Measurements from ENCODE around the gene ELMOD3.
"Not testable (repeated sequence)": the region's sequence is repeated elsewhere in the genome, so short reads cannot be mapped to it uniquely, and the experiment has no call there.

ELMOD3 gene

DNA sequence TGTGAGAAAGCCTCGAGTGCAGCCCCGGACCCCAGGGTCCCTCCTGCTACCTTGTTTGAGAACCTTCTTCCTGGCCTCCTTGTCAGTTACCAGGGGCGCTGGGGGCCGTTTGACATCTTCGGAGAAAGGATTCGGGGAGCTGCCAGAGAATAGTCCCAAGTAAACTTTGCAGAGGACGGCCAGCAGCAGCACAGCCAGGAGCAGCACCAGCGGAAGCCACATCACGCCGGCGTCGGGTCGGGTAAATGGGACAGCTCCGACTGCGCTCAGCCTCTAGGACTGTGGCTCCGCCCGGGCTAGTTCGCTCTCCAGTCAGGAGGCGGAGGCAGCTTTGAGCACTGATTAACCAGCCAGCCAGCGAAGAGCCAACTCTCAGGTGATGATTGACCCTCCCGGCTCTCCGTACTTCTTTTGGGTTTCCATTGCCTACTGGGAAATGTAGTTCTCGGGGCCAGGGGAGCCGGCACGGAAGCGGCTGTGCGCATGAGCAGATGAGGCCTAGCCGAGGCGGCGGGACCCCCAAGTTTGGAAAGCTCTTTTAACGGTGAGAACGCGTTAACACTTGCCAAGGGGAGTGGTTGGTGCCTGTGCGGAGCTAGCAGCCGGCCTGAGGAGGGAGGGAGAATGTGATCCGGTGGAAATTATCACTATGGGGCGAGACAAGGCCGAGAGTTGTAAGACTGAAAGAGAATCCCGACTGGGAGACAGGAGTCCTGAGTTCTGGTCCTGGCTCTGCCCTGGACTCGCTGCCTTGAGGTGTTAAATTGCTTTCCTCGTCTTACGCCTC, at the start of gene ELMOD3, which contains the start of gene RETSAT:
ELMOD3 (plus strand) TSS at position 484 of the 787 bp plus-strand sequence. CDS start 2,430 bp downstream, outside the sequence.
RETSAT (minus strand) TSS at position 243 of the 787 bp plus-strand sequence; CDS start at position 222, 21 bp downstream.
- peak; percentile 90 for DNase-seq

- DNase-seq = no peak
Measured at GRCh38 chr2:85307527-85307897, 47.1 kb upstream of the ELMOD3 start.

DNA sequence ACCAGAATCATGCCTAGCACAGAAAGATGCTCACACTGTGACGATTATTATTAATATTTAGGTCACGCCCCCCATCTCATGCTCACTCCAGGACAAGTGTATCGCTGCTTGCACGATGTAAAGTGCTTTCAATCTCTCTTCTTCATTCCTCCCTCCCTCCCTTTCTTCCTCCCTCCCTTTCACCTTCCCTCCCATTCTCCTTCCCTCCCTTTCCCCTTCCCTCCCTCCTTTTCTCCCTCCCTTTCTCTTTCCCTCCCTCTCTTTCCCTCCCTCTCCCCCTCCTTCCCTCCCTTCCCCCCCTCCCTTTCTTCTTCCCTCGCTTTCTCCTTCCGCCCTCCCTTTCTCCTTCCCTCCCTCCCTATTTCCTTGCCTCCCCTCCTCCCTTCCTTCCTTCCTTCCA, 46.4 kb upstream of the ELMOD3 start:
- DNase-seq = no peak

GRCh38 chr2:85308896-85309555, 45.5 kb upstream of the ELMOD3 start:
- no peak for DNase-seq

DNA sequence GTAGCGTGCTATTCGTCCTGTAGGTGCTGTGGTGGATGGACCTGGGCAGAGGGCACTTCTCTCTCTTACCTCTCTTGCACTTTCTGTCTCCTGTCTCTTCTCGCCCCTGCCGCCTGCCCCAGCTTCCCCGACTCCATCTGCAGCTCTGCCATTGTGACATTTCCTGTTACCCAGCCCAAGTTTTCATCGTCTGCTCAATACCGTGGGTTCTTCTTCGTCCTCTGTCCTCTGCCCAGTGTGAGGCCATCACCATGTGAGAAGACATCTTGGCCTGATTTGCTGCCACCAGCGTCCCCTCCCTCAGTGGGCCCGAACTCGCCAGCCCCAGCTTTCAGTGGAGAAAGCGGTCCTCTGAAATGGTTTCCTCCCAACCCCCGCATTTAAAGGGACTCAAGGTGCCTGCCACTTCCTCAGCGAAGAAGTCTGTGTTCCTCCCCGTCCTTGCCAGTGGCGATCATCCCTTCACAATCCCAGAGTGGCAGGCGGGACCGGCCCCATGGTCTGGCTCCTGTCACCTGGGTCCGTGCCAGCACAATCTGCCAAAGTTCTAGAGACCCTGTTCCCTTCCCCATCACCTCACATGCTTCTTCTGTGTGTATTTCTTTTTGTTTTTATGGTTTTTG, 44.8 kb upstream of the ELMOD3 start:
- DNase-seq = no peak

GRCh38 chr2:85310330-85310729, 44.2 kb upstream of the ELMOD3 start:
- DNase-seq = no peak

- no peak for DNase-seq
Measured at GRCh38 chr2:85312404-85312803, 42.2 kb upstream of the ELMOD3 start.

GRCh38 chr2:85314884-85315242, 39.7 kb upstream of the ELMOD3 start:
- no peak for DNase-seq

- not testable (repeated sequence) for DNase-seq
Measured at GRCh38 chr2:85315921-85316320, 38.6 kb upstream of the ELMOD3 start.

- DNase-seq = no peak
Measured at GRCh38 chr2:85318222-85319074, 36.1 kb upstream of the ELMOD3 start.

- no peak for DNase-seq
Measured at GRCh38 chr2:85319796-85320195, 34.8 kb upstream of the ELMOD3 start.

GRCh38 chr2:85323351-85323987, 31.1 kb upstream of the ELMOD3 start:
- no peak for DNase-seq

DNA sequence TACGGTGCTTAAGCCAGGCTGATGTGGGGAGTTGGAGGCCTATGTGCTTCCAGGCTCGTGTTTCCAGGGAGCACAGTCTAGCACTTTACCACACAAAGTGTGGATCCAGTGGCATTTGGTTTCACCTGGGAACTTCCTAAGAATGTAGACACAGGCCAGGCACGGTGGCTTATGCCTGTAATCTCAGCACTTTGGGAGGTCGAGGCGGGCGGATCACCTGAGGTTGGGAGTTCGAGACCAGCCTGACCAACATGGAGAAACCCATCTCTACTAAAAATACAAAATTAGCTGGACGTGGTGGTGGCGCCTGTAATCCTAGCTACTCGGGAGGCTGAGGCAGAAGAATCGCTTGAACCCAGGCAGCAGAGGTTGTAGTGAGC, 30.6 kb upstream of the ELMOD3 start:
- not testable (repeated sequence) for DNase-seq

DNA sequence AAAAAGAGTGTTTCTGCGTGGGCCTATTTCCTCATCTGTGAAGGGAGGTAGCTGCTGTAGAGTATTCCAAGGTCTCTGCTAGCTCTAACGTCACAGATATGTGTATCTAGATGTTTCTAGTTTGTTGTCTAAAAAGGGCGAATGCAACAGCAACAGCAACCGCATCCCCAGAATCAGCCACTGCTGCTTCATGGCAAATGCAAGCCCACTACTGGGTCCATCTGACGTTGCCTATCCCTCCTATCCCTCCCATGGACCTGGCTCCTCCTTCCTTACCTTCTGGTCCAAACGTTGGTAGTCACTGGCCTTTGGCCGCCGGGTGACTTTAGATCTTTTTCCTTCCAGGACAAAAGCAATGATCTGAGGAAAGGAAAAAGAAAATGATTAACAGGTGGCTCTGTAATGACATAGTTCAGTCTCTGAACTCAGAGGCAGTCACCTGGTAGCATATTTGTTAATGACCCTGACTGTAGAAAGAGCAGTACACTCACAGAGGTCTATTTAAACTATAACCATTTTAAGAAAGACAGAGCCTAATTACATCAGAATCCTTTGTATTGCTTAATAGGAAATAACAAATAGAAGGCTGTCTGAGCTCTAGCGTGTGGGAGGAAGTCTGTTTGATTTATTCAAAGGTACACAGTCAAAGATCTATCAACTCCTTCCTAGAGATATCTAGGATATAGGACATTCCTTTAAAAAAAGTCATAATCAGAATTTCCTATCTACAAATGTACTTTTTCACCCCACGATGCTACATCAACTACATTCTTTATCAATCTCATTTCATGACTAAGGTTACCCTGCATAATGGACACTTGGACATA, 29.7 kb upstream of the ELMOD3 start:
- DNase-seq = no peak

GRCh38 chr2:85325466-85325811, 29.1 kb upstream of the ELMOD3 start:
- no peak for DNase-seq

DNA sequence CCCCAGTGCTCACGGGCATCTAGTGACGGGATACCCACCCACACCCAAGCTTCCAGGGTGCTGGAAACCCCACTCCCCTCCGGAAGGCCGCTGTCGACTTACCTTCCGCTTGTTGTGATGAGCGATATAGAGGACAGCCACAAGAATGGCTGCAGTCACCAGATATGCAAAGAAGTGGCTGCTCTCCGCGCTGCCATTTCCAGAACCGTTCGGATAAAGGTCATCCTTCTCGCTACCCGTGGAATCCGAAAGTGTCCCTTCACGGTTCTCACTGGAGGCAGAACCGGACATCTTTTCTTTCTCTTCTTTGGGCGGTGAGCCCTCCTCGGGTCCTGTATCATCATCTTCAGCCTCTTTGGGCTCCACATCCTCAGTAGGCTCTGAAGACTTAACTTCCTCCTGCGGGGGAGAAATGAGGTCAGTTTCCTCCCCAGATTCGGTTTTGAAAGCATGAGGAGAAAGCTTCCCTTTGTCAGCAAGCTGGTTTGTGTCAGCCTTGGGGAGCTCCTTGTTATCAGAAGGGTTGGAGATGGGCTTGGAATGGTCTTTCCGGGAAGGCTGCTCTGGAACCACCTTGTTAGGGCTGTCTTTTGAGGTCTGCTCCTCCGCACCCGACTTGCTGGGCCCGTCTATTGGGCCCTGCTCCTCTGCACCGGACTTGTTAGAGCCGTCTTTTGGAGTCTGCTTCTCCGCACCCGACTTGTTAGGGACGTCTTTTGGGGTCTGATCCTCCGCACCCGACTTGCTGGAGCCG, 28.0 kb upstream of the ELMOD3 start:
- DNase-seq = peak; percentile 46

DNA sequence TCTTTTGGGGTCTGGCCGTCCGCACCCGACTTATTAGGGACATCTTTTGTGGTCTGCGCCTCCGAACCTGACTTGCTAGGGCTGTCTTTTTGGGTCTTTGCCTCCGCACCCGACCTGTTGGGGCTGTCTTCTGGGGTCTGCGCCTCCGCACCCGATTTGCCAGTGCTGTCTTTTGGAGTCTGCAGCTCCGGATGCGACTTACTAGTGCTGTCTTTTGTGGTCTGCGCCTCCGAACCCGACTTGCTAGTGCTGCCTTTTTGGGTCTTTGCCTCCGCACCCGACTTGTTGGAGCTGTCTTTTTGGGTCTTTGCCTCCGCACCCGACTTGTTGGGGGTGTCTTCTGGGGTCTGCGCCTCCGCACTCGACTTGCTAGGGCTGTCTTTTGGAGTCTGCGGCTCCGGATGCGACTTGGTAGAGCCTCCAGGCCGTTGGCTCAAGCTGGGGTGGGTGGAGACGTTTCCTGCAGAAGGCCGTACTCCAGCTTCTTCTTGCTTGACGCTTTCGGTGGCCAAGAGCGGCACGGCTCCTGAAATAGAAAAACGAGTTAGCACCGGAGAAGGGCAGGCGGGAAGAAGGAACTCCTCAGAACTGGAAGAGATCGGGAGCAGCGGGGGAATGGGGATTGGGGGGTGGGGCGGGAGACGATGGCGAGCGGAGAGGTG, 27.3 kb upstream of the ELMOD3 start:
- peak; percentile 64 for DNase-seq

DNA sequence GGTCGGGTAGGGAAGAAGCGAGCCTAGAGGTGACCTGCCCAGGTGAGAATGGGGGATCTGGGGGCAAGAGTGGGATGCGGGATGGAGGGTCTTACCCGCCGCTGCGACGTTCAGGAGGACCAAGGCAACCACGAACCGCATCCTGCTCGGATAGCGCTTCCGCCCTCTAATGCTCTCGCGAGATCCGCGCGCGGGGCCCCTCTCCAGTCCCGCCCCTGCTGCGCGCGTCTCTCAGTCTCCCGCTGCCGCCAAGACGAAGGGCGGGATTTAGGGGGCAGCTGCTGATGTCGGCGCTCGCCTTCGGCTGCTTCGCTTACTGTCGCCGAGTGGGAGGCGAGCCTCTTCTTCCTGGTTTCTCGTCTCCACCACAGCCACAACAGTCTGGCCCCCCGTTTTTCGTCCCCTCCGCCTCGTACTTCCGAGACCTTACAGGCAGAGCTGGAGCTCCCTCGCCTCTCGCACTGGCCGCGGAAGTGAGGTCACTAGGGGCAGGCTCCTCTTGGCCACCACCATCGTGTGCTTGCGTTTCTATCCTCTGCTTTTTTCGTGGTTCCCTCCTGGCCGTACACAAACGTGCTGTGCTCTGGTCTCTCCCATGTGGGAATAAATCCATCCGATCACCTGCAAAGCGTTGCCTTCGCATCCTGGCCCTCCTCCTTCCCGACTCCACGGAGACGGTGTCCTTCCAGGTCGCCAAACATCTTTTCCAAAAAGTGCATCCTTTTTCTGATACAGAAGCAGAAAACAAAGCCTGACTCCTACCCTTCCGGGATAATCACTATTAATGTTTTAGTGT, 26.5 kb upstream of the ELMOD3 start, which contains the start of gene TGOLN2:
TGOLN2 (minus strand) TSS at position 168 of the 796 bp plus-strand sequence; CDS start at position 141, 27 bp downstream.
- DNase-seq = peak; percentile 96

GRCh38 chr2:85329181-85329651, 25.4 kb upstream of the ELMOD3 start:
- DNase-seq = no peak
